GM20000 (cell line): Measurements from ENCODE around the gene OSBPL2.

Experiments
- DNase-seq: peaks from one replicate; pipeline ENCODE4 v3.0.0; 2012; ENCODE audit warnings: low spot score
- TF ChIP-seq, protein P1 (sequence below): IDR thresholded peaks from 2 replicates; pipeline ENCODE4 v1.5.1; 2012; ENCODE audit warnings: mild to moderate bottlenecking, control low read depth; ENCODE audit errors: extremely low read depth, missing control alignments

OSBPL2 gene

DNA sequence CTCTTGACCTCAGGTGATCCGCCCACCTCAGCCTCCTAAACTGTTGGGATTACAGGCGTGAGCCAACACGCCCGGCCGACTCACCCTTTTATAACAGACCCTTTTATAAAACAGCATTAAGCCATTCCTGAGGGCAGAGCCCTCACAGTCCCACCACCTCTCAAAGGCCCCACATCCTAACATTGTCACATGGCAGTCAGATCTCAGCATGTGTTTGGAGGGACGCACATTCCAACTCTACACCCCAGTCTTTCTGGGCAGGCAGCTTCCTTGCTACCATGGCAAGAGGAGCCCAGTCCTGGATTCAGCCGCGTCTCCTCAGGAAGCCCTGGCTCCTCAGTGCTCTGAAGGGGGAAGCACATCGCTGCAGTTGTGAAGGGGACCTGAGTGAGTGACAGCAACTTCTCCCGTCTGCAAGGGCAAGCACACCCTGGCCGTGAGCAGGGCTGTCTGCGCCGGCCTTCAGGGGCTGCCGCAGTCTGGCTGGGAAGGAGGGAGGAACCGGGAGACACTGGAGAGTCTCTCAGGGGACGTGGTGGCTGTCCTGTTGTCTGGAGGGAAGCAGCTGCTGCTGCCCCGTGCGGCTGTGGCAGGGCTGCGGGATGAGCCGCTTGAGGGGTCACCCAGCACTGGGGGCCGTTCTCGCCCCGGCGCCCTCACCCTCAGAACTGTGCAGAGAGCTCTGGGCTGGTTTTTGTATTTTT, 15.9 kb downstream of the OSBPL2 start:
- DNase-seq, result no peak

DNA sequence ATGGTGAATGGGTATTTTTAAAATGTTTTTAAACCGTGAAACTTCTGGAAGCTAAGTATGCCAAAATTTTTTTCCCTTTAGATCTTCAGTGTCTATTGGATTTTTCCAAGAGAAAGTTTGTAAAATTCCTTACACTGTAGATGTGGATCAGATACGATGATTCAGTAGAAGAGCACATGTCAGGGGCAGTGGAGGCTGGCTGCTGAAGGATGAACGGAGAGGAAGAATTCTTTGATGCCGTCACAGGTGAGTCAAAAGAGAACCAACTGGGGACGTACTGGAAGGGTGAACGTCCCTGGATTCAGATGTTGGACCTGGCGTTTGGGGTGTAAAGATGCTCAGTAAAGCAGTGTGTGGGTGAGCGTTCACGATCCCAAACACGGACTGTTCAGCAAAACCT, 17.7 kb downstream of the OSBPL2 start:
- DNase-seq, result no peak
- TF ChIP-seq, protein P1, sequence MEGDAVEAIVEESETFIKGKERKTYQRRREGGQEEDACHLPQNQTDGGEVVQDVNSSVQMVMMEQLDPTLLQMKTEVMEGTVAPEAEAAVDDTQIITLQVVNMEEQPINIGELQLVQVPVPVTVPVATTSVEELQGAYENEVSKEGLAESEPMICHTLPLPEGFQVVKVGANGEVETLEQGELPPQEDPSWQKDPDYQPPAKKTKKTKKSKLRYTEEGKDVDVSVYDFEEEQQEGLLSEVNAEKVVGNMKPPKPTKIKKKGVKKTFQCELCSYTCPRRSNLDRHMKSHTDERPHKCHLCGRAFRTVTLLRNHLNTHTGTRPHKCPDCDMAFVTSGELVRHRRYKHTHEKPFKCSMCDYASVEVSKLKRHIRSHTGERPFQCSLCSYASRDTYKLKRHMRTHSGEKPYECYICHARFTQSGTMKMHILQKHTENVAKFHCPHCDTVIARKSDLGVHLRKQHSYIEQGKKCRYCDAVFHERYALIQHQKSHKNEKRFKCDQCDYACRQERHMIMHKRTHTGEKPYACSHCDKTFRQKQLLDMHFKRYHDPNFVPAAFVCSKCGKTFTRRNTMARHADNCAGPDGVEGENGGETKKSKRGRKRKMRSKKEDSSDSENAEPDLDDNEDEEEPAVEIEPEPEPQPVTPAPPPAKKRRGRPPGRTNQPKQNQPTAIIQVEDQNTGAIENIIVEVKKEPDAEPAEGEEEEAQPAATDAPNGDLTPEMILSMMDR, result no peak

More for the DNA sequence above, 15.9 kb downstream of the OSBPL2 start:
- TF ChIP-seq, protein P1, result no peak

DNA sequence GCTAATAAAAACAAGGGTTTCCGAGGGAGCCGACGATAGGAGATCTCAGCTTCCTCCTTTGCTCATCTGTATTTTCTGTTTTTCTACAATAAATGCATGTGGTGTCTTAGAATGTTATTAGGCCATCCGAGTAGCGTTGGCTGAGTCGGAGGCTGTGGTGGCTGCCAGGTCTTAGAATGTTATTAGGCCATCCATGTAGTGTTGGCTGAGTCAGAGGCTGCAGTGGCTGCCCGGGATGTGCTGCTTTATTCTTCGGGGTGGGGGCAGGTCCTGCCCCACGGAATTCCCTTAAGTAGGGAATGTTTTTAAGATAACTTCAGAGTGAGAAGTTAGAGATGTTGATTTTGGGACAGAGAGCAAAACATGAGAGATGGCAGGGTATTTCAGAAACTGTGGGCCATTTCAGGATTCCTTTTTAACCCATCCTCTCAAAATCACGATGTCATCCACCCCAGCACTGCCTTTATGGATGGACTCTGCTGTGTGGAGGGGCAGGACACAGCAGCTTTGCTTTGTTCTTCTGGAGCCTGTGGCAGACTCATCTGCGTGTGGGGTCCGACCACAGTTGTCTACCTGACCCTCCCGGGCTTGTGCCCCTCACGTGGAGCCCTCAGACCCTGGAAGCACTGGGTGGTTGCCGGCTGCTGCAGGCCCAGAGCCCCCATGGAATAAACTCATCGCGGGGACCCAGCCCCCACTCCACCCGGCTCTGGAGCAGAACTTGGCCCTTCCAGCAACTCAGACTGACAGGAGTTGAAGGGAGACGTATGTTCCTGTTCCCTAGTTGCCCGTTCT, 20.4 kb downstream of the OSBPL2 start:
- DNase-seq, result no peak
- TF ChIP-seq, protein P1, result no peak

DNA sequence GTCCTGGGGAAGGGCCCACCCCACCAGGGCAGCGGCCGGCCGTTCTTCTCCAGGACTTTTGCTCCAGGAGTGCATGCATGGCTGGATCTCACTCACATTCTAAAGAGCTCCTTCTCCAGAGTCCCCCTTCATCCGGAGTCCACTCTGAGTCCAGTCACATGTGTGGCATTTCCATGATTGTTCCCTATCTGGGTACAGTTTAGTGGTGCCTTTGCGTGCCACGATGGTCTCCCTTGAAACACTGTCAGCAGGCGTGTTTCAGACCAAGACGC, 20.9 kb downstream of the OSBPL2 start:
- no peak for DNase-seq
- TF ChIP-seq, protein P1, result no peak

DNA sequence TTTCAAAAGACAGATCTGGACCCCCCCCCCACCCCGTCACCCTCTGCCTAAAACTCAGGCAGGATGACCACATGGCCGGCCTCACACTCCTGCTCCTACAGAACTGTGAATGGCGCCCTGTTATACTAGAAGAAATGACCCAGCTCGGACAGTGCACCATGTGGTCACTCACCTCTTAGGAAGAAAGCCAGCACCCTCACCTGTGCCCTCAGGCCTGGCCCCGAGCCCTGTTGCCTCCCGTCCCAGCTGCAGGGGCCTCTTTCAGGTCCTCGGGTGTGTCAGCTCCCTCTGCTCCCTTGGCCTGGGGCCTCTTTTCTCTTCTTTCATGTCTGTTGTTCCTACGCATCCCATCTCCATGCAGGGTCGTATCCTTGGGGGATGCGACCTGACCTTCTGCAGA, 23.7 kb downstream of the OSBPL2 start:
- TF ChIP-seq, protein P1, result no peak
- DNase-seq, result no peak

DNA sequence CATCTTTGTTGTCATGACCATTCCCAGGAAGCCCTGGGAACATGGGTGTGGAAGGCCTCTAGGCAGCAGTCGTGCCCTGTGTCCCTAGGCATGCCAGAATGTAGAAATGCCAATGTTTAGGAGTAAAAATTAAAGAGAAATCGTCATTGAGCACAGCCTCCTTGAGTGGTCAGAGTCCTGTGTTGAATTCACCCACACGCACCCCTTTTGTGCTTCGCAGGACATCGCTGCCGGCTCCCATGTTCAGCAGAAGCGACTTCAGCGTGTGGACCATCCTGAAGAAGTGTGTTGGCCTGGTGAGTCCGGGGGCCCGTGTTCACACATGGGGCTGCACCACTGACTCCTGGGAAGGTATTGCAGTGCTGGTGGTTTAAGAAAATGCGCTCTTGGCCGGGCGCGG, 25.1 kb downstream of the OSBPL2 start:
- no peak for DNase-seq
- TF ChIP-seq, protein P1, result no peak

DNA sequence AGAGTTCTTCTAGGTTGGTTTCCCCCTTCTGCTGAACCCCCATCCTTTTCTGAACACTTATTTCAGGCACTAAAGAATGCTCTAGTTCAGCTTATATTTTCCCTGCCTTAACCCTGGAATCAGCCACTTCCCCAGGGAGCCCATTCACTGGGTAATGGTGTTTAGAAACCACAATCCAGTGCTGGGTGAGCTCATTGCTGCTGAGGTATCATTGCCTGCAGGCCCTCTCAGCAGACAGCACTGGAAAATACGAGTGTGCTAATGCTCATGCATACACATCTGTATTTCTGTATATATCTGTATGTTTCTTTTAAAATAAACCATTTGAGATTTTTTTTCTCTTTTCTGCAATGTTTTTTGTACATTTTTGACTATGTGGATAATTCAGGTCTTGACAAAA, 27.0 kb downstream of the OSBPL2 start:
- TF ChIP-seq, protein P1, result no peak
- DNase-seq, result no peak
